ENCODE measurements around the gene CH25H. TPM values are rescaled to one million over a fixed set of nuclear protein-coding genes. Genes with fewer than 3 reads are reported as not detected.

The CH25H gene
- total and polyA plus RNA-seq, 10 of the 15 experiments (the other 5 are each of a cell fraction or from before 2014, with no cell fraction given) = not detected

- peaks cover 39% of the 10 kb centered on the region for H3K4me1 ChIP-seq (ENCODE audit: control insufficient read depth, insufficient read depth, low read length)
- CTCF ChIA-PET = interaction anchor here (0.6 to 7.3 kb wide), 8 partner anchors 8 to 308 kb away, joined by 3 to 92 read pairs (median 6); no protein-coding TSS in a partner anchor
- no peaks in the 10 kb centered on the region for H3K79me2 ChIP-seq (ENCODE audit: control insufficient read depth, insufficient read depth, low read length)
- H3K27me3 ChIP-seq (replicated peaks in 1 of 2; ENCODE audit: control insufficient read depth in 2 of 2, insufficient read depth in 2 of 2, low read length in 1 of 2) = no peaks in the 10 kb centered on the region
- DNase-seq (ENCODE audit: low read depth, low spot score) (no peak), FAIRE-seq (no peak), ATAC-seq (no peak)
- H3K4me2 ChIP-seq (ENCODE audit: control insufficient read depth, insufficient read depth) = no peak overlapping the region
- intact Hi-C loops (cut with micrococcal nuclease; ENCODE audit: unreplicated experiment) = no loop called here
- H3K9me3 ChIP-seq (replicated peaks; ENCODE audit: control insufficient read depth, insufficient read depth, low read length) = no peaks in the 10 kb centered on the region
- in situ Hi-C loops (cut with MboI) = no loop called here
- no peaks in the 10 kb centered on the region for H4K20me1 ChIP-seq (ENCODE audit: control insufficient read depth, insufficient read depth)
- peaks cover 0 to 5% of the 10 kb centered on the region in 2 experiments; a peak in 1 of 4 replicates for H3K36me3 ChIP-seq (ENCODE audit: control insufficient read depth in 2 of 2, insufficient read depth in 2 of 2, low read length in 1 of 2)
- WGBS (ENCODE audit: insufficient coverage, insufficient replicate concordance, low lambda C conversion rate, missing lambda C conversion rate) = 94% methylated on average over 3 of the region's 3 CpGs
- POLR2A ChIA-PET = interaction anchor here (0.8 to 1.7 kb wide), 3 partner anchors 8 to 250 kb away, joined by 3 to 12 read pairs (median 5); partner anchors contain the start of genes FAS and LIPA
- H3K27ac ChIP-seq (ENCODE audit: control insufficient read depth, insufficient read depth) = no peak overlapping the region
- SMC1A ChIA-PET (ENCODE audit: uncharacterized antibody, unreplicated experiment) = interaction anchor here (1.0 to 5.2 kb wide), 6 partner anchors 11 to 248 kb away, joined by 3 to 46 read pairs (median 6); partner anchors contain the start of genes IFIT2 and LIPA
- H3K9ac ChIP-seq (ENCODE audit: control insufficient read depth, insufficient read depth, low read length) = no peak overlapping the region
- RAD21 ChIA-PET (ENCODE audit: unreplicated experiment) = interaction anchor here (1.3 to 3.4 kb wide), 4 partner anchors 11 to 173 kb away, joined by 3 to 17 read pairs (median 6); partner anchors contain the start of genes IFIT5 and LIPA
- no TSS peak for BruUV-seq (replicated peaks)
- H2AFZ ChIP-seq (ENCODE audit: control insufficient read depth, low read depth, low read length) = no peak overlapping the region
- no peak overlapping the region for H3K4me3 ChIP-seq
- no peak for TF ChIP-seq CHD4 (IDR thresholded peaks at IDR 0.05)
- no peak for TF ChIP-seq KLF5 (IDR thresholded peaks at IDR 0.05; ENCODE audit: partially characterized antibody)
- TF ChIP-seq E2F8 (IDR thresholded peaks at IDR 0.05; ENCODE audit: low read depth, partially characterized antibody) = no peak
Measured at GRCh38 chr10:89240519-89240918, 33.4 kb upstream of the CH25H start.
